Kidney epithelial cell (primary cell): Measurements from ENCODE around the gene IL17REL. TPM values are rescaled to one million over a fixed set of nuclear protein-coding genes. Genes with fewer than 3 reads are reported as not detected.

Source experiments
- DNase-seq: peaks from one replicate; pipeline ENCODE4 v3.0.0-alpha.2; 2010; ENCODE audit warnings: low read depth
- H3K27me3 ChIP-seq: 2 replicates; pipeline ENCODE4 v1.6.0; 2011; ENCODE audit warnings: low read length; ENCODE audit not compliant: control insufficient read depth, insufficient read depth
- H3K36me3 ChIP-seq: 2 replicates; pipeline ENCODE4 v1.5.1; 2011; ENCODE audit warnings: low read length; ENCODE audit not compliant: control insufficient read depth, insufficient read depth
- H3K4me3 ChIP-seq: 2 replicates; pipeline ENCODE4 v1.5.1; 2011; ENCODE audit warnings: low read depth, mild to moderate bottlenecking, control low read depth, low read length
- total RNA-seq: library from RNA; depleted of rRNA; stranded (reverse); fragments of >200 nt; gene quantifications from 2 replicates; pipeline ENCODE4 v1.2.3, GENCODE V29; 2015
- TF ChIP-seq, protein P1 (sequence below): IDR thresholded peaks from 2 replicates; pipeline ENCODE4 v1.5.1; 2011; ENCODE audit warnings: mild to moderate bottlenecking, moderate library complexity, low read length, control low read depth, inconsistent platforms; ENCODE audit not compliant: insufficient read depth, poor library complexity, severe bottlenecking

The IL17REL gene
- total RNA-seq, 1 donor from 2014 or later, result not detected

DNA sequence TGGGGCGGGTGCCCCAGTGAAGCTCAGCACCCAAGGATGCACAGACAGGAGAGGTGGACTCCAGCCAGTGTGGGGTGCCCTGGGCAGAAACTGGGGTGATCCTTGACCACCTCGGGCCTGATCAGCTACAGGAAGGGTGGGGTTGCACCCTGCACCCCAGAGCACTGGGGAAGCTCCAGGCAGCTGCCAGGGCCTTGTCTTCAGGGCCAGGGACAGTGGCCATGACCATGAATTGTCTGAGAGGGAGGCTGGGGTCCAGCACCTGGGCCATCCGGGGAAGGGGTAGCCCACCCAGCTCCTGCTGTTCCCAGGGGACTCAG, 17.6 kb downstream of the IL17REL start:
- peaks cover 8% of the 10 kb centered on the region for H3K27me3 ChIP-seq
- DNase-seq, result no peak
- TF ChIP-seq, protein P1, sequence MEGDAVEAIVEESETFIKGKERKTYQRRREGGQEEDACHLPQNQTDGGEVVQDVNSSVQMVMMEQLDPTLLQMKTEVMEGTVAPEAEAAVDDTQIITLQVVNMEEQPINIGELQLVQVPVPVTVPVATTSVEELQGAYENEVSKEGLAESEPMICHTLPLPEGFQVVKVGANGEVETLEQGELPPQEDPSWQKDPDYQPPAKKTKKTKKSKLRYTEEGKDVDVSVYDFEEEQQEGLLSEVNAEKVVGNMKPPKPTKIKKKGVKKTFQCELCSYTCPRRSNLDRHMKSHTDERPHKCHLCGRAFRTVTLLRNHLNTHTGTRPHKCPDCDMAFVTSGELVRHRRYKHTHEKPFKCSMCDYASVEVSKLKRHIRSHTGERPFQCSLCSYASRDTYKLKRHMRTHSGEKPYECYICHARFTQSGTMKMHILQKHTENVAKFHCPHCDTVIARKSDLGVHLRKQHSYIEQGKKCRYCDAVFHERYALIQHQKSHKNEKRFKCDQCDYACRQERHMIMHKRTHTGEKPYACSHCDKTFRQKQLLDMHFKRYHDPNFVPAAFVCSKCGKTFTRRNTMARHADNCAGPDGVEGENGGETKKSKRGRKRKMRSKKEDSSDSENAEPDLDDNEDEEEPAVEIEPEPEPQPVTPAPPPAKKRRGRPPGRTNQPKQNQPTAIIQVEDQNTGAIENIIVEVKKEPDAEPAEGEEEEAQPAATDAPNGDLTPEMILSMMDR, result no peak
- H3K36me3 ChIP-seq, result no peaks in the 10 kb centered on the region
- H3K4me3 ChIP-seq, result no peak overlapping the region

DNA sequence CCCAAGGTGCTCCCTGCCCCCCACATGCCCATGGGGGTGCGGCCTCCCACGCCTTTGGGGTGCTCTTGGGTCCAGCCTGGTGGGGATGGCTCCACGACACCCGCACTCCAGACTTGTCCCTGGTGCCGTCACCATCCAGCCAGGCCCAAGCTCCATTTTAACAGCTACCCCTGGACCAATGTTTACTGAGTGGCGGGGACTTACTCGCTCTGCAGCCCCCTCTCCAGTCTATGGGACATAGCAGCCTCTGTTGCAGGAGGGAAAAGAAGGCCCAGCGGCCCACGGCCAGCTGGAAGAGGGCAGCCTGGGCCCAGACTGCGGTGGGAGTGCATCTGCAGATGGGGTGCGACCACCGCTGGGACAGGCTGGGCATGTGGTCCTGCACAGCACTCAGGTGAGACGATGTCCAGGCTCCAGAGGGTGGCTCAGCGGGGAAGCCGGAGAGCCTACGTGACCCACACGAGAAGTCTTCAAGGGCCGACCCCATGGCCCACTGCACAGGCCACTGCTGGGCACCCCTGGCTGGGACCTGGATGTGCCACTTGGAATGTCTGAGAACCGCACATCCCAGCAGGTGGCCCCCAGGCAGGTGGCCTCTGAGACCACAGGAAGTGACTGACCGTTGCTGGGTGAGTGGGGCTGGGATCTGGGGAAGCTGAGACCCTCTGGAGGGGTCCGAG, 18.1 kb downstream of the IL17REL start:
- TF ChIP-seq, protein P1, result no peak
- no peak overlapping the region for H3K4me3 ChIP-seq
- no peaks in the 10 kb centered on the region for H3K36me3 ChIP-seq
- DNase-seq, result no peak
- H3K27me3 ChIP-seq, result peaks cover 4% of the 10 kb centered on the region

DNA sequence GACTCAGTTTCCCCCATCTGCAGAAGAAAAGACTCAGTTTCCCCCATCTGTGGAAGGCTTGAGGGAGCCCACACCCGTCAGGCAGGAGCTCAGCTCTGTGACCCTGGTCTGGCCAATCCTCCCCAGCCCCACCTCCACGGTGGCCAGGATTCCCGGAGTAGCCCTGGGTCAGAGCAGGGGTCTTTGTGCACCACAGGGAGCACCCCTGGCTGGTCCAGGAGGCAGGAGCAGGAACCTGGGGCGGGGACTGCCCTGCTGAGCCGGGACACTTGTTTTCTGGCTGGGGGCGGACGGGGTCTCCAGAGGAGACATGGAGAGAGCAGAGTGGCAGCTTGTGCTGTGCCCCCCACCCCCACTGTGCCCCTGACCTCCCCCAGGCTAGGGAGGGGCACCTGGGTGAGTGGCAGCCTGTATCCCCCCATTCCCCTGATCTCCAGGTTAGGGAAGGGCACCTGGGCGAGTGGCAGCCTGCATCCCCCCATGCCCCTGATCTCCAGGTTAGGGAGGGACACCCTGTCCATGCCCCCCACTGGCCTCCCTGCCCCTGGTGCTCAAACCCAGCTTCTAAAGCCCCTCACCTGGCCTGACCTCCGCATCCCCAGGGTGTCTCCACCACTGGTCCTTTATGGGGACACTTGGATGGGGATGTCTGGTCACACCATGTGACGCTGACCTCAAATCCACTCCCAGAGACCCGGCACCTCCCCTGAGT, 18.8 kb downstream of the IL17REL start:
- no peak for DNase-seq

DNA sequence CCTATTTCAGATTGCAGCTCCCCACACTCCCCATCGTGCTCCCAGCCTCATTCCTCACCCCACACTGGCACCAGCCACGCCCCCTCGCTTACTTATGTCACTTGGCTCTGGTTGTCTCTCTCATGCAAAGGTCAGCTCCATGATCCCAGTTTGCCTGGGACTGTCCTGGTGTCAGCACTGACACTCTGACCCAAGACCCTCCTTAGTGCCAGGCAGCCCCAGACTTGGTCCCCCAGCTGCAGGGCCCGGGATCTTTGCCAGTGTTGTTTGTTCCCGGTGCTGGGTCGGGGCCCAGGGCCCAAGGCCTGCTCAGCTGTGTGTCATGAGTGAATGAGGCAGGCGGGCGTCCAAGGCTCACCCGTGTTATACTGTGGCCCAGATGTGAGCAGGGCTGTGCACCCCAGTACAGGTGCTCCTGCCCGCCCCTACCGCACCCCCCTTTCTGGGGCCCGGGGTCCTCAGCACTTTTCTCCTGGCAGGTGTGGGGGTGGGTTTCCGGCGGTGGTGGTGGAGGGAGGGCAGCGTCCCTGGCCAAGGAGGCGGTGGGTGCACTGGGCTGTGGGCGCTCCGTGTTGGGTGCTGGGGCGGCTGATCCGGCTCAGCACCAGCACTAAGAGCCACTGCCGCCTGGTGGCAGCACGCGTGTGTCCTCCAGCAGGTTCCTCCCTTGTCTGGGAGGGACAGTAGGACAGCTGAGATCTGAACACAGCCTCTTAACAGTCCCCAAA, 19.5 kb downstream of the IL17REL start:
- DNase-seq, result no peak
- H3K36me3 ChIP-seq, result no peaks in the 10 kb centered on the region
- no peaks in the 10 kb centered on the region for H3K27me3 ChIP-seq
- TF ChIP-seq, protein P1, result peak; percentile 66
- no peak overlapping the region for H3K4me3 ChIP-seq

More for the DNA sequence above, 18.8 kb downstream of the IL17REL start:
- no peak overlapping the region for H3K4me3 ChIP-seq
- no peaks in the 10 kb centered on the region for H3K36me3 ChIP-seq
- H3K27me3 ChIP-seq, result no peaks in the 10 kb centered on the region
- TF ChIP-seq, protein P1, result no peak

DNA sequence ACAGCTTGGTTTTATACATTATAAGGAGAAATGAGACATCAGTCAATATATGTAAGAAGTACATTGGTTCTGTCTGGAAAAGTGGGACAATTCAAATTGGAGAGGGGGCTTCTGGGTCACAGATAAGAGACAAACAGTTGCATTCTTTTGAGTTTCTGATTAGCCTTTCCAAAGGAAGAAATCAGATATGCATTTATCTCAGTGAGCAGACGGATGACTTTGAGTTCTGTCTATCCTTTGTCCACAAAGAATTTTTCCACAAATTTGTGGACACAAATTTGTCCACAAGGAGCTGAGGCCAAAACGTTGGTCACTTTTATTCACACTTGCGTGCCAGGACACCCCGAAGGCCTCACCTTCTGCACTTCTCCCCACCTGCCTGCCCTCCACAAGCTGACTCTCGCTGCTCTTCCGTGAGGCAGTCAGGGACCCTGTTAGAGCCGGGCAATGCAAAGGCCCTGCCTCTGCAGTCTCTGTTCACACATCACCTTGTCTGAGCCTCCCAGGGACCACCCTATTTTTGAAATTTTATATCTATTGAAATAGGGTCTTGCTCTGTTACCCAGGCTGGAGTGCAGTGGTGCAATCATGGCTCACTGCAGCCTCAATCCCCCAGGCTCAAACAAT, 20.5 kb downstream of the IL17REL start:
- no peaks in the 10 kb centered on the region for H3K36me3 ChIP-seq
- H3K27me3 ChIP-seq, result no peaks in the 10 kb centered on the region
- H3K4me3 ChIP-seq, result no peak overlapping the region
- TF ChIP-seq, protein P1, result no peak
- DNase-seq, result no peak
